ENCODE measurements around the gene HNRNPL.
"Not testable (repeated sequence)": the region's sequence is repeated elsewhere in the genome, so short reads cannot be mapped to it uniquely, and the experiment has no call there.

Gene HNRNPL

GRCh38 chr19:38812009-38812840, 37.6 kb downstream of the HNRNPL start:
- DNase-seq = no peak
- H3K27ac ChIP-seq = no peak overlapping the region
- H3K4me3 ChIP-seq (ENCODE audit: low read depth, low read length) = no peak overlapping the region
- no peaks in the 10 kb centered on the region for H3K27me3 ChIP-seq (ENCODE audit: insufficient read depth, low read depth, severe bottlenecking)
- H3K9me3 ChIP-seq (ENCODE audit: severe bottlenecking) = no peaks in the 10 kb centered on the region
- TF ChIP-seq, protein P1, sequence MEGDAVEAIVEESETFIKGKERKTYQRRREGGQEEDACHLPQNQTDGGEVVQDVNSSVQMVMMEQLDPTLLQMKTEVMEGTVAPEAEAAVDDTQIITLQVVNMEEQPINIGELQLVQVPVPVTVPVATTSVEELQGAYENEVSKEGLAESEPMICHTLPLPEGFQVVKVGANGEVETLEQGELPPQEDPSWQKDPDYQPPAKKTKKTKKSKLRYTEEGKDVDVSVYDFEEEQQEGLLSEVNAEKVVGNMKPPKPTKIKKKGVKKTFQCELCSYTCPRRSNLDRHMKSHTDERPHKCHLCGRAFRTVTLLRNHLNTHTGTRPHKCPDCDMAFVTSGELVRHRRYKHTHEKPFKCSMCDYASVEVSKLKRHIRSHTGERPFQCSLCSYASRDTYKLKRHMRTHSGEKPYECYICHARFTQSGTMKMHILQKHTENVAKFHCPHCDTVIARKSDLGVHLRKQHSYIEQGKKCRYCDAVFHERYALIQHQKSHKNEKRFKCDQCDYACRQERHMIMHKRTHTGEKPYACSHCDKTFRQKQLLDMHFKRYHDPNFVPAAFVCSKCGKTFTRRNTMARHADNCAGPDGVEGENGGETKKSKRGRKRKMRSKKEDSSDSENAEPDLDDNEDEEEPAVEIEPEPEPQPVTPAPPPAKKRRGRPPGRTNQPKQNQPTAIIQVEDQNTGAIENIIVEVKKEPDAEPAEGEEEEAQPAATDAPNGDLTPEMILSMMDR (IDR thresholded peaks at IDR 0.05; ENCODE audit: low read depth, low read length) = no peak
- peaks cover 23% of the 10 kb centered on the region for H3K36me3 ChIP-seq

DNA sequence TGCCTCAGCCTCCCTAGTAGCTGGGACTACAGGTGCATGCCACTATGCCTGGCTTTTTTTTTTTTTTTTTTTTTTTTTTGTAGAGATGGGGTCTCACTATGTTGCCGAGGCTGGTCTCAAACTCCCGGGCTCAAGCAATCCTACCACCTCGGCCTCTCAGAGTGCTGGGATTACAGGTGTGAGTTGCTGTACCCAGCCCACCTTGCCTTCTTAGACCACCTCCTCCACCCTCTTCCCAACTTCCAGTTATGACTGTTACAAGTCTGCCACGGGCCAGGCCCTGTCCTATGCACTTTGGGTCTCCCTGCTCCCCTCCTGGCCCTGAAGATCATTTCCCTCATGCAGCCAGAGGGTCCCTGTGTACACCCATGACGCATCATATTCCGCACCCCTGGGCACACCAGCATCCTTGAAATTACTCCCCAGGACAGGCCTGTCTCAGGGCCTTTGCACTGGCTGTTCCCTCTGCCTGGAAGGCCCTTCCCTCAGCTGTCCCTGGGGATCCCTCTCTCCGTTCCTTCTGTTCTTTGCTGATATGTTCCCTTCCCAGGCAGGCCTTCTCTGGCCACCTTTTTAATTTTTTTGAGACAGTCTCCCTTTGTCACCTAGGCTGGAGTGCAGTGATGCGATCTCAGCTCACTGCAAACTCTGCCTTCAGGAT, 40.1 kb downstream of the HNRNPL start:
- DNase-seq = no peak
- no peak overlapping the region for H3K4me3 ChIP-seq (ENCODE audit: low read depth, low read length)
- H3K9me3 ChIP-seq (ENCODE audit: severe bottlenecking) = no peaks in the 10 kb centered on the region
- no peaks in the 10 kb centered on the region for H3K27me3 ChIP-seq (ENCODE audit: insufficient read depth, low read depth, severe bottlenecking)
- TF ChIP-seq, protein P1 (IDR thresholded peaks at IDR 0.05; ENCODE audit: low read depth, low read length) = no peak
- peaks cover 1% of the 10 kb centered on the region for H3K36me3 ChIP-seq
- H3K27ac ChIP-seq = no peak overlapping the region

- DNase-seq = no peak
- TF ChIP-seq, protein P1 (IDR thresholded peaks at IDR 0.05; ENCODE audit: low read depth, low read length) = no peak
- Histone ChIP-seq H3K9me3 (ENCODE audit: severe bottlenecking) (no peaks in the 10 kb centered on the region), H3K4me3 (ENCODE audit: low read depth, low read length) (no peak overlapping the region), H3K27me3 (ENCODE audit: insufficient read depth, low read depth, severe bottlenecking) (no peaks in the 10 kb centered on the region), H3K27ac (peak overlapping the region; percentile 77), H3K36me3 (no peaks in the 10 kb centered on the region; the same call in 1 of the 2 replicates)
These were observed 41.0 kb downstream of the HNRNPL start for GRCh38 chr19:38808741-38809140.

DNA sequence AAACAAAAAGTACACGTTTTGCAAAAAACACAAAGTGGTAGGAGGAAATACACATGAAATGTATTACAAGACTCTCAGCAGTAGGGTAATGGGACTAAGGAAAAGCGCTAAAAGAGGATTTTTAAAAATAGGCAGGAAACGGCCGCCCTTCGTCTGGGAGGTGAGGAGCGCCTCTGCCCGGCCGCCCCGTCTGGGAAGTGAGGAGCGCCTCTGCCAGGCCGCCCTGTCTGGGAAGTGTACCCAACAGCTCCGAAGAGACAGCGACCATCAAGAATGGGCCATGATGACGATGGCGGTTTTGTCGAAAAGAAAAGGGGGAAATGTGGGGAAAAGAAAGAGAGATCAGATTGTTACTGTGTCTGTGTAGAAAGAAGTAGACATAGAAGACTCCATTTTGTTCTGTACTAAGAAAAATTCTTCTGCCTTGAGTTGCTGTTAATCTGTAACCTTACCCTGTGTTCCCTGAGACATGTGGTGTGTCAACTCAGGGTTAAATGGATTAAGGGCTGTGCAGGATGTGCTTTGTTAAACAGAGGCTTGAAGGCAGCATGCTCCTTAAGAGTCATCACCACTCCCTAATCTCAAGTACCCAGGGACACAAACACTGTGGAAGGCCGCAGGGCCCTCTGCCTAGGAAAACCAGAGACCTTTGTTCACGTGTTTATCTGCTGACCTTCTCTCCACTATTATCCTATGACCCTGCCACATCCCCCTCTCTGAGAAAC, 42.2 kb downstream of the HNRNPL start:
- H3K9me3 ChIP-seq (ENCODE audit: severe bottlenecking); H3K36me3 ChIP-seq; H3K4me3 ChIP-seq (ENCODE audit: low read depth, low read length); H3K27me3 ChIP-seq (ENCODE audit: insufficient read depth, low read depth, severe bottlenecking): not testable (repeated sequence)
- peak overlapping the region; percentile 77 for H3K27ac ChIP-seq
- DNase-seq = peak; percentile 61

- H3K9me3 ChIP-seq (ENCODE audit: severe bottlenecking) = no peaks in the 10 kb centered on the region
- no peaks in the 10 kb centered on the region for H3K27me3 ChIP-seq (ENCODE audit: insufficient read depth, low read depth, severe bottlenecking)
- DNase-seq = peak; percentile 30
- H3K4me3 ChIP-seq (ENCODE audit: low read depth, low read length) = no peak overlapping the region
- no peaks in the 10 kb centered on the region for H3K36me3 ChIP-seq
- no peak overlapping the region for H3K27ac ChIP-seq
- TF ChIP-seq, protein P1 (IDR thresholded peaks at IDR 0.05; ENCODE audit: low read depth, low read length) = no peak
These were observed 43.4 kb downstream of the HNRNPL start for GRCh38 chr19:38806371-38806770.

DNA sequence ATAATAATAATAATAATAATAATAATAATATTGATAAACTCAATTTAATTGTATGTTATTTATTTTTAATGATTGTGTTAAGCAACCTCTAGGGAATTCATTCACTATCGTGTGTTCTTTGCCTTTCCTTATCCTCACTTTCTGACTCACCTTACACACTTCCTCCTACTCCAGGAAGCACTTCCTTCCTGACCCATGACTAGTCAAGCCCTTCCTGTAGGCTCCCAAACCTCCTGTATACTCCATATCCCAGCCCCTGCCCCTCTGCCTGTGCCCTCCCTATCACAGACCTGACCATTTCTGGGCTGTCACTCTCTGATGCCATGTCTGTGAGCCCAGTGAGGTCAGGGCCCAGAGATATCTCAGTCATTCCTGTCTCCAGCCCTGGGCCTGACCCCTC, 44.6 kb downstream of the HNRNPL start:
- H3K27ac ChIP-seq = no peak overlapping the region
- H3K27me3 ChIP-seq (ENCODE audit: insufficient read depth, low read depth, severe bottlenecking) = no peaks in the 10 kb centered on the region
- no peak for DNase-seq

More for the DNA sequence above, 44.6 kb downstream of the HNRNPL start:
- H3K36me3 ChIP-seq = no peaks in the 10 kb centered on the region
- TF ChIP-seq, protein P1 (IDR thresholded peaks at IDR 0.05; ENCODE audit: low read depth, low read length) = no peak
- no peaks in the 10 kb centered on the region for H3K9me3 ChIP-seq (ENCODE audit: severe bottlenecking)
- H3K4me3 ChIP-seq (ENCODE audit: low read depth, low read length) = no peak overlapping the region
